Activated CD8-positive, alpha-beta T cell treated with anti-CD3 and anti-CD28 coated beads for 36 hours (primary cell): ENCODE data around the gene MBD6. TPM values are rescaled to one million over a fixed set of nuclear protein-coding genes. Genes with fewer than 3 reads are reported as not detected.

Experiments
- ATAC-seq: fragments of 200-7000 bp; cut with Tn5 transposase; one replicate; pipeline ENCODE4 v1.10.0; 2021; ENCODE audit warnings: mild to moderate bottlenecking, moderate library complexity
- CTCF ChIA-PET: fragments of 350-600 bp; sonication (Branson Sonifier 250); formaldehyde crosslinking; loops from one replicate; lab custom pipeline; 2021; ENCODE audit warnings: antibody characterized with exemption; lab: Charles Lee
- POLR2A ChIA-PET: fragments of 350-600 bp; sonication (Branson Sonifier 250); formaldehyde crosslinking; loops from one replicate; lab custom pipeline; 2021; ENCODE audit warnings: antibody characterized with exemption; lab: Charles Lee
- DNase-seq: peaks from one replicate; pipeline ENCODE4 v3.0.0-alpha.2; 2020
- H3K27ac Mint-ChIP-seq: one replicate; pipeline ENCODE4 v1.8.0; 2021; ENCODE audit warnings: mild to moderate bottlenecking, mixed read lengths
- H3K27me3 Mint-ChIP-seq: one replicate; pipeline ENCODE4 v1.8.0; 2021; ENCODE audit warnings: mixed read lengths
- H3K36me3 Mint-ChIP-seq: one replicate; pipeline ENCODE4 v1.8.0; 2021; ENCODE audit warnings: low read depth, mixed read lengths
- H3K4me1 Mint-ChIP-seq: one replicate; pipeline ENCODE4 v1.8.0; 2021; ENCODE audit warnings: low read depth, mixed read lengths
- H3K4me3 Mint-ChIP-seq: one replicate; pipeline ENCODE4 v1.8.0; 2021; ENCODE audit warnings: mild to moderate bottlenecking, moderate library complexity, mixed read lengths
- H3K9me3 Mint-ChIP-seq: one replicate; pipeline ENCODE4 v1.8.0; 2021; ENCODE audit warnings: mixed read lengths
- intact Hi-C: fragments of 100-400 bp; cut with micrococcal nuclease; formaldehyde crosslinking; loops from one replicate; pipeline ENCODE4 v1.10.0; 2022
- total RNA-seq, 2 experiments: library from RNA; stranded (reverse); gene quantifications; one replicate each; pipeline ENCODE4 v1.2.3, GENCODE V29; 2021
- TF ChIP-seq, protein P1 (sequence below): fragments of 200-600 bp; IDR thresholded peaks from one replicate; pipeline ENCODE4 v1.8.0; 2022; ENCODE audit warnings: antibody characterized with exemption, mild to moderate bottlenecking

Gene MBD6
- total RNA-seq, 2 experiments from 2014 or later = 46.5 to 47.3 TPM

GRCh38 chr12:57521525-57522010 is 1.1 kb upstream of the MBD6 start:
- Mint-ChIP-seq H3K9me3 (no peaks in the 10 kb centered on the region), H3K27me3 (no peaks in the 10 kb centered on the region), H3K36me3 (peaks cover 42% of the 10 kb centered on the region), H3K4me1 (peaks cover 65% of the 10 kb centered on the region), H3K27ac (peak overlapping the region; percentile 99), H3K4me3 (peak overlapping the region; percentile 95)
- POLR2A ChIA-PET = interaction anchor here (0.7 to 5.7 kb wide), 2 partner anchors 33 to 280 kb away, joined by 4 to 50 read pairs; partner anchors contain the start of gene MARS1
- DNase-seq = peak; percentile 29
- intact Hi-C loops = loop anchor here (5.0 kb wide), 1 partner anchor 44 kb away; the partner anchor contains the start of gene ARHGAP9
- TF ChIP-seq, protein P1, sequence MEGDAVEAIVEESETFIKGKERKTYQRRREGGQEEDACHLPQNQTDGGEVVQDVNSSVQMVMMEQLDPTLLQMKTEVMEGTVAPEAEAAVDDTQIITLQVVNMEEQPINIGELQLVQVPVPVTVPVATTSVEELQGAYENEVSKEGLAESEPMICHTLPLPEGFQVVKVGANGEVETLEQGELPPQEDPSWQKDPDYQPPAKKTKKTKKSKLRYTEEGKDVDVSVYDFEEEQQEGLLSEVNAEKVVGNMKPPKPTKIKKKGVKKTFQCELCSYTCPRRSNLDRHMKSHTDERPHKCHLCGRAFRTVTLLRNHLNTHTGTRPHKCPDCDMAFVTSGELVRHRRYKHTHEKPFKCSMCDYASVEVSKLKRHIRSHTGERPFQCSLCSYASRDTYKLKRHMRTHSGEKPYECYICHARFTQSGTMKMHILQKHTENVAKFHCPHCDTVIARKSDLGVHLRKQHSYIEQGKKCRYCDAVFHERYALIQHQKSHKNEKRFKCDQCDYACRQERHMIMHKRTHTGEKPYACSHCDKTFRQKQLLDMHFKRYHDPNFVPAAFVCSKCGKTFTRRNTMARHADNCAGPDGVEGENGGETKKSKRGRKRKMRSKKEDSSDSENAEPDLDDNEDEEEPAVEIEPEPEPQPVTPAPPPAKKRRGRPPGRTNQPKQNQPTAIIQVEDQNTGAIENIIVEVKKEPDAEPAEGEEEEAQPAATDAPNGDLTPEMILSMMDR = no peak
- ATAC-seq = no peak
- CTCF ChIA-PET = interaction anchor here (2.6 kb wide), 1 partner anchor 45 kb away, joined by 7 read pairs; no protein-coding TSS in a partner anchor

- POLR2A ChIA-PET = interaction anchor here (0.6 to 6.9 kb wide), 8 partner anchors 8 to 104 kb away, joined by 3 to 46 read pairs (median 3); no protein-coding TSS in a partner anchor
- TF ChIP-seq, protein P1 = no peak
- DNase-seq (no peak), ATAC-seq (no peak)
- peaks cover 33% of the 10 kb centered on the region for H3K36me3 Mint-ChIP-seq
- CTCF ChIA-PET = interaction anchor here (1.0 to 2.3 kb wide), 4 partner anchors 62 to 233 kb away, joined by 3 to 14 read pairs (median 5); no protein-coding TSS in a partner anchor
- peak overlapping the region; percentile 95 for H3K4me3 Mint-ChIP-seq
- intact Hi-C loops = loop anchor here (5.0 kb wide), 1 partner anchor 46 kb away; the partner anchor contains the start of gene ARHGAP9
- no peaks in the 10 kb centered on the region for H3K27me3 Mint-ChIP-seq
- peak overlapping the region; percentile 91 for H3K27ac Mint-ChIP-seq
- no peaks in the 10 kb centered on the region for H3K9me3 Mint-ChIP-seq
- H3K4me1 Mint-ChIP-seq = peaks cover 56% of the 10 kb centered on the region
Observed at GRCh38 chr12:57522887-57523705, 472 bp downstream of the MBD6 start.

DNA sequence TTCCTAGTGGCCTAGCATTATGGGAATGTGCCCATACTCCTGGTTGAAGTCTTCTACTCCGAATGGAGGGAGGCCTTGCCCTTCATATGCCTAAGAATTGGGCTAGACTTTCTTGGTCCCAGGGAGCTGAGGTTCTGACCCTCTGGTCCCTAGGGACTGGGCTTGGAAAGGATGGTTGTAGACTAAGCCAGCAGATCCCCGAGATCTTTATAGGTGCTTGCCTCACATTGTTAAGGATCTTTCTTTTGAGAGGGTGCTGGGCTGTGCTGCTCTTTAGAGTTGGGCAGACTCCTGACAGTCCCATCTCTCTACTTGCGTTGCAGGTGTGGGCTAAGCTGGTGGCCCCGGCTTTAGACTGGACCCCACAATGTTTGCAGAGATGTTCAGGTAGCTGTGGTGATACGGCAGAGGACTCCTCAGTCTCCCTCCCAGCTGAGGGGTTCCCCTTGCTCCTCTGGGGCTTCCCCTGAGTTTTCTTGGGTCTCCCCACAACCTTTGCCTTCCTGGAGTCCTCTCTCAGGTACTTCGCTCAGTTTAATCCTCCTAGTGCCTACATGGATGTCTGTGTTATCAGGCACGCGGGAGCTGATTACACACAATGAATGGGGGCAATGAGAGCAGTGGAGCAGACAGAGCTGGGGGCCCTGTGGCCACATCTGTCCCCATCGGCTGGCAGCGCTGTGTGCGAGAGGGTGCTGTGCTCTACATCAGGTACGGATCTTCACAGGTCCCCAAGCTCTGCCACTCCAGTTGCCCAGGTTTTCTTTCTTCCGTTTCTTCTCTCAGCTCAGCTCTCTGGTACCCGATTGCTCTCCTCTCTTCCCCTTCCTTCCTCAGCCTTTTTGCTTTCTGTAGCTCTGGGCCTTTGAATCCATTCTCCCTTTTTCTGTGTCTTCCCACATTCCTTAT is 1.3 kb downstream of the MBD6 start:
- intact Hi-C loops = loop anchor here (5.0 kb wide), 1 partner anchor 47 kb away; the partner anchor contains the start of gene ARHGAP9
- POLR2A ChIA-PET = interaction anchor here (0.6 to 6.9 kb wide), 11 partner anchors 9 to 169 kb away, joined by 3 to 46 read pairs (median 3); no protein-coding TSS in a partner anchor
- Mint-ChIP-seq H3K4me1 (peaks cover 49% of the 10 kb centered on the region), H3K36me3 (peaks cover 29% of the 10 kb centered on the region), H3K27ac (peak overlapping the region; percentile 91), H3K9me3 (no peaks in the 10 kb centered on the region), H3K27me3 (no peaks in the 10 kb centered on the region), H3K4me3 (peak overlapping the region; percentile 95)
- DNase-seq (peak; percentile 46), ATAC-seq (no peak)
- TF ChIP-seq, protein P1 = no peak
- CTCF ChIA-PET = interaction anchor here (0.8 to 2.3 kb wide), 10 partner anchors 9 to 232 kb away, joined by 3 to 14 read pairs (median 3); no protein-coding TSS in a partner anchor

DNA sequence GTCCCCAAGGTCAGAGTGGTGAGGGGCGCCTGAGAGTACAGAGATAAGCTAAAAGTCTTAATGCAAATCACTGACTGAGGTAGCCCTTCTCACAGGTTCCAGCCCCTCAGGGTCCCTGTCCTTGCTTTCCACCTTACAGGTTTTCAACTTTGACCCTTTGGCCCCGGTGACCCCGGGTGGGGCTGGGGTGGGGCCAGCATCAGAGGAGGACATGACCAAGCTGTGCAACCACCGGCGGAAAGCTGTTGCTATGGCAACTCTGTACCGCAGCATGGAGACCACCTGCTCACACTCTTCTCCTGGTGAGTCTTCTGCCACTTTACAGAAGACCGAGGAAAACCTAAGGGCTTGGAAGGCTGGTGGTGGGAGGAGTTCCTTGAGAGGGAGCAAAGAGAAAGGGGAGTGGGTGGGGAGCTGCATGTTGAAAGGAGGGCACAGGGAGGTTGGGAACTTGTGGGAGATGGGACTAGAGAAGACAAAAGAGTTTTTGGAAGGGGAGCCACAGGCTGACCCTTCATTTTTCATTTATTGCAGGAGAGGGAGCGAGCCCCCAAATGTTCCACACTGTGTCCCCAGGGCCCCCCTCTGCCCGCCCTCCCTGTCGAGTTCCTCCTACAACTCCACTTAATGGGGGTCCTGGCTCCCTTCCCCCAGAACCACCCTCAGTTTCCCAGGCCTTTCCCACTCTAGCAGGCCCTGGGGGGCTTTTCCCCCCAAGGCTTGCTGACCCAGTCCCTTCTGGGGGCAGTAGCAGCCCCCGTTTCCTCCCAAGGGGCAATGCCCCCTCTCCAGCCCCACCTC is 2.4 kb downstream of the MBD6 start:
- peak overlapping the region; percentile 95 for H3K4me3 Mint-ChIP-seq
- POLR2A ChIA-PET = interaction anchor here (0.6 to 6.9 kb wide), 7 partner anchors 10 to 168 kb away, joined by 3 to 46 read pairs (median 3); partner anchors contain the start of gene DCTN2
- peak overlapping the region; percentile 91 for H3K27ac Mint-ChIP-seq
- peaks cover 26% of the 10 kb centered on the region for H3K36me3 Mint-ChIP-seq
- intact Hi-C loops = loop anchor here (5.0 kb wide), 1 partner anchor 48 kb away; the partner anchor contains the start of gene ARHGAP9
- TF ChIP-seq, protein P1 = no peak
- CTCF ChIA-PET = interaction anchor here (0.6 to 2.3 kb wide), 10 partner anchors 9 to 231 kb away, joined by 3 to 14 read pairs (median 3); no protein-coding TSS in a partner anchor
- H3K9me3 Mint-ChIP-seq = no peaks in the 10 kb centered on the region
- H3K27me3 Mint-ChIP-seq = no peaks in the 10 kb centered on the region
- ATAC-seq (no peak), DNase-seq (peak; percentile 27)
- peaks cover 43% of the 10 kb centered on the region for H3K4me1 Mint-ChIP-seq
